Sciatic nerve (tissue), 2 donors: ENCODE measurements around the gene OR4F15. TPM values are rescaled to one million over a fixed set of nuclear protein-coding genes. Genes with fewer than 3 reads are reported as not detected.

ENCODE experiments used
- ATAC-seq: fragments of 200-7000 bp; cut with Tn5 transposase; one replicate; pipeline ENCODE4 v1.9.1; 2020; ENCODE audit warnings: mild to moderate bottlenecking, moderate library complexity
- DNase-seq: peaks from one replicate; pipeline ENCODE4 v3.0.0-alpha.2; 2020; ENCODE audit warnings: low spot score
- intact Hi-C: fragments of 100-400 bp; cut with DNase I; formaldehyde crosslinking; loops from one replicate; pipeline ENCODE4 v1.14.2; 2022
- total RNA-seq: library from RNA; stranded (reverse); fragmentation: NEBNext Ultra II Directional; extraction: Animal tissue kit (Norgen Biotek cat#: 25700); gene quantifications from one replicate; pipeline ENCODE4 v1.2.1, GENCODE V29; 2021
- donor health status: DM: no; HTN: no; CAD: no.
- donor health status: DM: no; HTN: no; CAD: no.

The OR4F15 gene
- total RNA-seq, 1 donor from 2014 or later: not detected

DNA sequence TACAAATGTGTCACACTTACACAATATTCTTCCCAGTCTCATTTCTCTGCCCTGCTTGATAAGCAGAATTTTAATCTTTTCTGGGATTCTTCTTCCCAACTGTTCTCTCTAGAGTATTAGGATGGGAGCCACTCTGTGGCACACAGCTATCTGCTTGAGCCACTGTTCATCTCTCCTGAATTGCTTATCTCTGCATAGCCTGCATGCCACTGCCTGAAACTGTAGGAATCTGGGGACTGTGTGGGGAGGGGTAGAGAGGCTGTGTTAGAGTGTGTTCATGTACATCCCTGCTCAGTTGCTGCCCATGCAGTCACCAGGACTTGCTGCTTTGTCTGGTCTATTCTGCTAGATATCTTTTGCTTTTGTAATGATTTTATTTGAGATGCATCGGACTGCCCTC lies 11.0 kb upstream of the OR4F15 start:
- DNase-seq: no peak
- intact Hi-C loops: no loop called here
- no peak for ATAC-seq

DNA sequence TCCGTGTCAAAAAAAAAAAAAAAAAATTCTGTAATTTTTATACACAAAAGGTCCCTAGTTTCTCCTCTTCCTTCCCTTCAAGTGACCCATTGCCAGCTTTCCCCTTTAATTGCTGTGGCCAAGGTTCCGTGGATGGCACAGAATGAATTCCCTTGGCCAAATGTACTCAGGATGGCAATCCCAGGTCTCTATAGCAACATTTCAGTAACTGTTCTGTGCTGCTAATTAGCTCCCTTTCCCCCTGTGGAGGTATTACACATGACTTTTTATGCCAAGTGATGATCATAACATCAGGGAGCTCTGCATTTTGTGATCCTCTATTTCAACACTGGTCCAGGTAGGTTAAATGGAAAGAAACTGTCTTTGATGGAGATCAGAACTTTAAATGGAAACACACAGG lies 8.8 kb upstream of the OR4F15 start, which contains the start of gene OR4F6:
Gene OR4F6, plus strand, starts transcription at position 301 of the 400 bp plus-strand sequence. CDS start 2,211 bp downstream, outside the sequence.
- no peak for ATAC-seq
- DNase-seq: no peak
- intact Hi-C loops: no loop called here

- no peak for ATAC-seq
Measured at GRCh38 chr15:101803676-101804075, 8.3 kb upstream of the OR4F15 start.

GRCh38 chr15:101804375-101804774 lies 7.6 kb upstream of the OR4F15 start:
- ATAC-seq (no peak), DNase-seq (no peak)
- intact Hi-C loops: no loop called here

More at GRCh38 chr15:101803676-101804075, 8.3 kb upstream of the OR4F15 start:
- no peak for DNase-seq
- intact Hi-C loops: no loop called here

GRCh38 chr15:101804941-101805340 lies 7.1 kb upstream of the OR4F15 start:
- DNase-seq (no peak), ATAC-seq (no peak)
- intact Hi-C loops: no loop called here

GRCh38 chr15:101805605-101806345 lies 6.2 kb upstream of the OR4F15 start:
- DNase-seq: no peak
- ATAC-seq: no peak
- intact Hi-C loops: no loop called here

GRCh38 chr15:101807345-101807945 lies 4.6 kb upstream of the OR4F15 start:
- intact Hi-C loops: no loop called here
- no peak for ATAC-seq
- no peak for DNase-seq

DNA sequence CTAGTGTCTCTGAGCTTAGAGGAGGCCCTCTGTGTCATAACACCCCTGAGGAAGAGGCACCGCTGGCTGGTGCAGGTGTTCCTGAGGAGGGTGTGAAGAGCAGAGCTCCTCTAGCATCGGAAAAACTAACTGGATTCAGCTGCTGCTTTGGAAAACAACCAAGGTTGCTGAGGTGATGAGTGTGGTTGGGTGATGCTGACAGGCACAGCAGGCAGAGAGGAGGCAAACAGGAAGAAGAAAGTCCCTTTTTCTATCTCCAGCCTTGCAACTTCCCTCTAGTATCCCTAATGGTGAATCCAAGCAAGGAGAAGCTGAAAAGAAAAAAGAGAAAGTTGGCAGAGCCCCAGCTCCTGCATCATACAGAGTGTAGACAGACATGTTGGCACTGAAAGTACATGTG lies 3.8 kb upstream of the OR4F15 start:
- DNase-seq: no peak
- no peak for ATAC-seq
- intact Hi-C loops: no loop called here

- ATAC-seq (no peak), DNase-seq (no peak)
- intact Hi-C loops: no loop called here
Measured at GRCh38 chr15:101810456-101810855, 1.5 kb upstream of the OR4F15 start.

GRCh38 chr15:101810876-101811275 lies 1.1 kb upstream of the OR4F15 start:
- DNase-seq (no peak), ATAC-seq (no peak)
- intact Hi-C loops: no loop called here

DNA sequence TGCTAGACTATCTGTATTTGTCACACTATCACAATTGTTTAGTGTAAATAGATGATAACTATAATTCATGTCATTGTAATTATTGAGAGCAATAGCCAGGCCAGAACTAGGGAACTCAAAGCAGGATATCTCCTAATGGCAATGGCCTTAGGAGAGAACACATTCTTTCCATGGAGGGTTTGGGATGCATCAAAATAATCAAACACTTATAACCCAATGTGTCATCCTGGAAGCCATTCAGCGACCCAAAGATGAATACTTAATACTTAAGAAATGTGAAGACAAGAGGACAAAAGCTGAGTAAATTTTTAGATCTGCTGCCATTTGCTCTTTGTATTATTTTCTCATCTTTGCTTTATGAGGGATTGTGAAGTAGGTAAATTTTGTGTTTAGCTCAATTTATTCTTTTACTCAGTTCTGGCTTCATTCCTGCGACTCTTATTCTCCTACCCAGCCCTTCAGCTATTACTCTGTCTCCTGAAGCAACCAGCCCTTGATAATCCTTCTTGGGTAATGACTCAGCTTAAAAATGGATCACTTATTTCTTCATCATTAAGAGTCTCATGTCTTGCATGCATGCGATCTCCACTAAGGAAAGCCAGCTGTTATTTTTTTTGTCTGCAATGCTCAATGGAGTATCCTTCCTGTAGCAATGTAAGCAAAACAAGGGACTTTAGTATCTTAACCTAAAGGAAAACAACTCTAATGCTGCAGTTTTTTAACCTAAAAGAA lies 2.0 kb downstream of the OR4F15 start:
- no peak for DNase-seq
- no peak for ATAC-seq

GRCh38 chr15:101820781-101821180 lies 8.8 kb downstream of the OR4F15 start:
- no peak for DNase-seq
- no peak for ATAC-seq
- intact Hi-C loops: no loop called here

More for the DNA sequence above, 2.0 kb downstream of the OR4F15 start:
- intact Hi-C loops: no loop called here

DNA sequence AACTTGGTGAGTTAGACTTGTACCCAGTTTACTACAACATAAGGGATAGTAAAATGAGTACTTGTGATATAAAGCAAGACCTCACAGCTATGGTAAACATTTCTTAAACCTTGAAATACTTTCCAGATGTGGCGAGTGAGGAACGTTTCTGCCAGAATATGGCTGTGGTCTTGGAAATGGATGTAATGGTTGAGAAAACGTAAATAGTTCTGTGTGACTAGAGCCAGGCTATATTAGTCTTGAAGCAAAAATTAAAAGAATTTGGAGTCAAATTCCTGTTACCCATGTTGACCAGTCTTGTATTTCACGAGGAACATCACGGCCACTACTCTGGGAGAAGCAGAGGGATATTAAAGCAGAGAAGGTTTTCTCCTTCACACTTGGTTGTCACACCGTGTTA lies 15.3 kb downstream of the OR4F15 start:
- ATAC-seq: no peak
- no peak for DNase-seq
- intact Hi-C loops: no loop called here

GRCh38 chr15:101828774-101829173 lies 16.8 kb downstream of the OR4F15 start:
- no peak for ATAC-seq
- intact Hi-C loops: no loop called here
- DNase-seq: no peak

- DNase-seq (no peak), ATAC-seq (no peak)
- intact Hi-C loops: no loop called here
Measured at GRCh38 chr15:101841656-101842055, 29.7 kb downstream of the OR4F15 start.

DNA sequence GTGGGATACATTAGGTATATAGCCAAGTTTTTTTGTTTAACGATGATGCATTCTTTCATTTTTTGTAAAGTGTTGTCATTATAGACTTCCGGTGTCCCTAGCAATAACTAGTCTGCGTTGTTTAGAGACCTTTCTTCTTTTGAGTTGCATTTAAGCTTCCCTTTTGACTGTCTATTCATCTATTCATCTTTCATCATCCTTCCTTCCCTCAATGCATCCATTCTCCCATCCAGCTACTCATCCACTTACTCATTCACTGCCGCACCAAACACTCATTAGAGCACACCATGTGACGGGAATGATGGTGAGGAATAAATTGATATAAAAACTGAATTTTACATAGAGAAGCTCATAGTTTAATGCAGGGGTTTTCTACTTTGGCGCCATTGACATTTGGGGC lies 32.9 kb downstream of the OR4F15 start:
- no peak for ATAC-seq
- intact Hi-C loops: no loop called here

GRCh38 chr15:101852356-101852755 lies 40.4 kb downstream of the OR4F15 start:
- DNase-seq: no peak
- intact Hi-C loops: no loop called here
- no peak for ATAC-seq

More for the DNA sequence above, 32.9 kb downstream of the OR4F15 start:
- no peak for DNase-seq
